WTC11 (cell line): ENCODE results near the gene PRR27. TPM values are rescaled to one million over a fixed set of nuclear protein-coding genes. Genes with fewer than 3 reads are reported as not detected.

Experiments used
- ATAC-seq: fragments of 200-7000 bp; cut with Tn5 transposase; 2 replicates; pipeline ENCODE4 v1.10.0; 2021; ENCODE audit warnings: mild to moderate bottlenecking, moderate library complexity
- CTCF ChIA-PET: fragments of 300-600 bp; sonication (Branson Sonifier 250); formaldehyde crosslinking; loops from one replicate; lab custom pipeline; 2021; ENCODE audit warnings: antibody characterized with exemption; lab: Charles Lee
- POLR2A ChIA-PET: fragments of 350-600 bp; sonication (Branson Sonifier 250); formaldehyde crosslinking; loops from one replicate; lab custom pipeline; 2021; ENCODE audit warnings: antibody characterized with exemption; lab: Charles Lee
- DNase-seq: peaks from one replicate; pipeline ENCODE4 v3.0.0; 2021; ENCODE audit warnings: low spot score
- H3K27ac Mint-ChIP-seq: 2 replicates; pipeline ENCODE4 v1.8.0; 2021; ENCODE audit warnings: mixed read lengths
- H3K27me3 Mint-ChIP-seq: 2 replicates; pipeline ENCODE4 v1.8.0; 2021; ENCODE audit warnings: low read depth, mild to moderate bottlenecking, moderate library complexity, mixed read lengths
- H3K36me3 Mint-ChIP-seq: 2 replicates; pipeline ENCODE4 v1.8.0; 2021; ENCODE audit warnings: mixed read lengths
- H3K4me1 Mint-ChIP-seq: 2 replicates; pipeline ENCODE4 v1.8.0; 2022; ENCODE audit warnings: mixed read lengths
- H3K4me3 Mint-ChIP-seq: 2 replicates; pipeline ENCODE4 v1.8.0; 2021; ENCODE audit warnings: mild to moderate bottlenecking, moderate library complexity, mixed read lengths
- H3K9me3 Mint-ChIP-seq: 2 replicates; pipeline ENCODE4 v1.8.0; 2021; ENCODE audit warnings: mixed read lengths
- AFF4 ChIP-seq: sonication (generic); formaldehyde crosslinking; IDR thresholded peaks from 2 replicates; pipeline ENCODE4 v1.8.1; 2023; ENCODE audit warnings: mild to moderate bottlenecking, missing genetic modification reagents, borderline replicate concordance
- ATF2 ChIP-seq: sonication (generic); formaldehyde crosslinking; IDR thresholded peaks from 2 replicates; pipeline ENCODE4 v1.8.1; 2022; ENCODE audit warnings: low read depth, missing genetic modification reagents, borderline replicate concordance
- CREM ChIP-seq: sonication (generic); formaldehyde crosslinking; IDR thresholded peaks from 2 replicates; pipeline ENCODE4 v1.8.1; 2022; ENCODE audit warnings: mild to moderate bottlenecking, missing genetic modification reagents, moderate library complexity
- E2F4 ChIP-seq: sonication (generic); formaldehyde crosslinking; IDR thresholded peaks from 2 replicates; pipeline ENCODE4 v1.8.1; 2022; ENCODE audit warnings: low read depth, mild to moderate bottlenecking, moderate library complexity, missing genetic modification reagents, borderline replicate concordance
- E2F5 ChIP-seq: sonication (generic); formaldehyde crosslinking; IDR thresholded peaks from 2 replicates; pipeline ENCODE4 v1.8.1; 2022; ENCODE audit warnings: mild to moderate bottlenecking, moderate library complexity, missing genetic modification reagents
- EMX1 ChIP-seq: fragments of 250-450 bp; sonication (Bioruptor Pico); IDR thresholded peaks from 2 replicates; pipeline ENCODE4 v1.8.0; 2021; ENCODE audit warnings: mild to moderate bottlenecking
- FOXP4 ChIP-seq: sonication (generic); formaldehyde crosslinking; IDR thresholded peaks from 2 replicates; pipeline ENCODE4 v1.8.0; 2022; ENCODE audit warnings: mild to moderate bottlenecking, missing genetic modification reagents
- GABPB1 ChIP-seq: sonication (generic); formaldehyde crosslinking; IDR thresholded peaks from 2 replicates; pipeline ENCODE4 v1.8.1; 2023; ENCODE audit warnings: mild to moderate bottlenecking, missing genetic modification reagents
- GRHL2 ChIP-seq: fragments of 250-450 bp; sonication (Bioruptor Pico); IDR thresholded peaks from 2 replicates; pipeline ENCODE4 v1.8.0; 2022; ENCODE audit warnings: mild to moderate bottlenecking, moderate library complexity; ENCODE audit not compliant: insufficient replicate concordance, severe bottlenecking
- GTF2I ChIP-seq: fragments of 250-450 bp; sonication (Bioruptor Pico); conservative IDR thresholded peaks from 2 replicates; pipeline ENCODE4 v1.4.0; 2021; ENCODE audit warnings: mild to moderate bottlenecking
- IRF1 ChIP-seq: sonication (generic); formaldehyde crosslinking; IDR thresholded peaks from 2 replicates; pipeline ENCODE4 v1.8.0; 2023; ENCODE audit warnings: missing genetic modification reagents
- JAZF1 ChIP-seq: fragments of 250-450 bp; sonication (Bioruptor Pico); IDR thresholded peaks from 2 replicates; pipeline ENCODE4 v1.9.0; 2021; ENCODE audit warnings: moderate library complexity, mild to moderate bottlenecking, inconsistent platforms
- NFE2L1 ChIP-seq: sonication (generic); formaldehyde crosslinking; IDR thresholded peaks from 2 replicates; pipeline ENCODE4 v1.8.1; 2023; ENCODE audit warnings: missing genetic modification reagents
- NR1H2 ChIP-seq: sonication (generic); formaldehyde crosslinking; IDR thresholded peaks from 2 replicates; pipeline ENCODE4 v1.9.0; 2021; ENCODE audit warnings: mild to moderate bottlenecking, moderate library complexity, missing genetic modification reagents
- PREB ChIP-seq: sonication (generic); formaldehyde crosslinking; IDR thresholded peaks from 2 replicates; pipeline ENCODE4 v1.8.1; 2022; ENCODE audit warnings: mild to moderate bottlenecking, missing genetic modification reagents, moderate library complexity, borderline replicate concordance
- RORB ChIP-seq: fragments of 250-450 bp; sonication (Bioruptor Pico); IDR thresholded peaks from 2 replicates; pipeline ENCODE4 v1.9.0; 2021; ENCODE audit warnings: mild to moderate bottlenecking
- SMAD3 ChIP-seq: sonication (generic); formaldehyde crosslinking; IDR thresholded peaks from 2 replicates; pipeline ENCODE4 v1.8.0; 2022; ENCODE audit warnings: missing genetic modification reagents, mild to moderate bottlenecking, borderline replicate concordance
- SOX15 ChIP-seq: fragments of 250-450 bp; sonication (Bioruptor Pico); IDR thresholded peaks from 2 replicates; pipeline ENCODE4 v1.9.0; 2021; ENCODE audit warnings: mild to moderate bottlenecking
- TEAD4 ChIP-seq: sonication (generic); formaldehyde crosslinking; IDR thresholded peaks from 2 replicates; pipeline ENCODE4 v1.8.0; 2022; ENCODE audit warnings: mild to moderate bottlenecking, missing genetic modification reagents
- ZNF232 ChIP-seq: sonication (generic); formaldehyde crosslinking; IDR thresholded peaks from 2 replicates; pipeline ENCODE4 v1.8.0; 2022; ENCODE audit warnings: mild to moderate bottlenecking, missing genetic modification reagents
- ZNF423 ChIP-seq: fragments of 250-450 bp; sonication (Bioruptor Pico); IDR thresholded peaks from 2 replicates; pipeline ENCODE4 v2.1.2; 2022; ENCODE audit warnings: mild to moderate bottlenecking, moderate library complexity
- total RNA-seq: library from RNA; stranded (reverse); gene quantifications from 3 replicates; pipeline ENCODE4 v1.2.3, GENCODE V29; 2021

PRR27 gene
- total RNA-seq, 1 experiment from 2014 or later, result not detected

GRCh38 chr4:70138751-70139150, 15.3 kb upstream of the PRR27 start:
- Mint-ChIP-seq H3K27me3 (no peaks in the 10 kb centered on the region), H3K9me3 (no peaks in the 10 kb centered on the region), H3K27ac (no peak overlapping the region), H3K36me3 (no peaks in the 10 kb centered on the region), H3K4me1 (no peaks in the 10 kb centered on the region), H3K4me3 (no peak overlapping the region)
- POLR2A ChIA-PET, result no interaction called here
- CTCF ChIA-PET, result no interaction called here
- DNase-seq (no peak), ATAC-seq (peak; percentile 26; the same call in 1 of the 2 replicates)
- TF ChIP-seq AFF4 (CRISPR knock-in tag) (no peak), E2F5 (no peak), GTF2I (CRISPR knock-in tag) (no peak), SOX15 (CRISPR knock-in tag) (no peak), IRF1 (no peak), EMX1 (CRISPR knock-in tag) (no peak), PREB (CRISPR knock-in tag) (no peak), SMAD3 (CRISPR knock-in tag) (no peak), NFE2L1 (CRISPR knock-in tag) (no peak), GRHL2 (no peak), ATF2 (CRISPR knock-in tag) (no peak), GABPB1 (CRISPR knock-in tag) (no peak), ZNF423 (CRISPR knock-in tag) (no peak)

- Mint-ChIP-seq H3K9me3 (no peaks in the 10 kb centered on the region), H3K36me3 (no peaks in the 10 kb centered on the region)
- DNase-seq, result no peak
- no peak for TF ChIP-seq RORB (CRISPR knock-in tag)
- TF ChIP-seq ATF2 (CRISPR knock-in tag), result no peak
- TF ChIP-seq E2F4, result no peak
- TF ChIP-seq CREM (CRISPR knock-in tag), result no peak
- TF ChIP-seq ZNF232 (CRISPR knock-in tag), result no peak
- no peak for TF ChIP-seq TEAD4 (CRISPR knock-in tag)
- no peak for TF ChIP-seq FOXP4 (CRISPR knock-in tag)
- TF ChIP-seq NR1H2 (CRISPR knock-in tag), result no peak
- TF ChIP-seq JAZF1 (CRISPR knock-in tag), result no peak
- TF ChIP-seq, all 79 proteins: peak for 0
- no peak for ATAC-seq
- Mint-ChIP-seq H3K27ac (no peak overlapping the region), H3K4me3 (no peak overlapping the region), H3K4me1 (peaks cover 9% of the 10 kb centered on the region), H3K27me3 (no peaks in the 10 kb centered on the region)
- POLR2A ChIA-PET, result no interaction called here
- CTCF ChIA-PET, result no interaction called here
Measured at GRCh38 chr4:70151271-70151670, 2.8 kb upstream of the PRR27 start.
